Endothelial cell of umbilical vein (primary cell): Measurements from ENCODE around the gene PAPOLA. TPM values are rescaled to one million over a fixed set of nuclear protein-coding genes. Genes with fewer than 3 reads are reported as not detected.

Source experiments
- BruUV-seq: library from RNA; stranded (reverse); fragments of 400-500 nt; replicated peaks from 2 replicates; lab custom pipeline; 2021; lab: Mats Ljungman, UMichigan
- CTCF ChIA-PET: fragments of 300-600, 350-600 bp; sonication (Branson Sonifier 250); formaldehyde crosslinking; loops from one replicate; lab custom pipeline; 2021; ENCODE audit warnings: antibody characterized with exemption, inconsistent platforms; lab: Charles Lee
- POLR2A ChIA-PET: fragments of 300-600, 350-600 bp; sonication (Branson Sonifier 250); formaldehyde crosslinking; loops from one replicate; lab custom pipeline; 2021; ENCODE audit warnings: antibody characterized with exemption, inconsistent platforms; lab: Charles Lee
- DNase-seq: peaks from one replicate; pipeline ENCODE4 v3.0.0-alpha.2; 2011; ENCODE audit warnings: low read depth, low spot score
- FAIRE-seq: peaks from 2 replicates; lab custom pipeline; 2011; peaks lifted over from hg19 to GRCh38; lab: Jason Lieb, UNC
- H2AFZ ChIP-seq: 2 replicates; pipeline ENCODE4 v1.6.0; 2012; ENCODE audit warnings: low read depth, low read length, control low read depth, inconsistent platforms
- H3K27ac ChIP-seq: 2 replicates; pipeline ENCODE4 v1.5.1; 2011; ENCODE audit warnings: low read depth, mild to moderate bottlenecking, control low read depth, low read length, moderate library complexity; ENCODE audit not compliant: insufficient read depth
- H3K27me3 ChIP-seq, 2 experiments: 2 replicates each; pipeline versions ENCODE4 v1.6.0 to v1.6.1; 2011; ENCODE audit warnings: low read length in 2 of 2, mixed read lengths in 1 of 2; ENCODE audit not compliant: control insufficient read depth in 2 of 2, insufficient read depth in 2 of 2
- H3K36me3 ChIP-seq, 2 experiments: 2 replicates in 1 of 2; 3 replicates in 1 of 2; pipeline ENCODE4 v1.5.1; 2011; ENCODE audit warnings: low read length in 2 of 2, mild to moderate bottlenecking in 1 of 2, moderate library complexity in 1 of 2; ENCODE audit not compliant: control insufficient read depth in 2 of 2, insufficient read depth in 2 of 2; ENCODE audit errors: extremely low read depth in 1 of 2
- H3K4me1 ChIP-seq: 3 replicates; pipeline ENCODE4 v1.5.1; 2011; ENCODE audit warnings: mild to moderate bottlenecking, low read length; ENCODE audit not compliant: control insufficient read depth, insufficient read depth; ENCODE audit errors: extremely low read depth
- H3K4me2 ChIP-seq: 2 replicates; pipeline ENCODE4 v1.6.1; 2011; ENCODE audit warnings: low read length, control low read depth, mixed read lengths; ENCODE audit not compliant: insufficient read depth
- H3K4me3 ChIP-seq, 3 experiments: fragments of 200-600 bp in 1 of 3; sonication (generic), shearing (Covaris generic) in 1 of 3; replicated peaks in 1 of 3; 2 replicates each; pipeline ENCODE4 v1.5.1; 2011 to 2016; ENCODE audit warnings: control low read depth in 3 of 3, low read length in 3 of 3, mild to moderate bottlenecking in 2 of 3, inconsistent platforms in 1 of 3, low read depth in 1 of 3, moderate library complexity in 1 of 3; ENCODE audit not compliant: insufficient read depth in 1 of 3
- H3K79me2 ChIP-seq: 2 replicates; pipeline ENCODE4 v1.6.0; 2012; ENCODE audit warnings: low read length, inconsistent platforms; ENCODE audit not compliant: control insufficient read depth, insufficient read depth
- H3K9ac ChIP-seq: replicated peaks from 2 replicates; pipeline ENCODE3; 2011; ENCODE audit warnings: low read length, control low read depth; ENCODE audit not compliant: insufficient read depth; ENCODE audit errors: extremely low read depth
- H3K9me1 ChIP-seq: replicated peaks from 3 replicates; pipeline ENCODE4 v1.6.0; 2011; ENCODE audit warnings: mild to moderate bottlenecking, low read length; ENCODE audit not compliant: control insufficient read depth, insufficient read depth; ENCODE audit errors: extremely low read depth
- H3K9me3 ChIP-seq: replicated peaks from 2 replicates; pipeline ENCODE4 v1.5.1; 2012; ENCODE audit warnings: low read length, inconsistent platforms; ENCODE audit not compliant: control insufficient read depth, insufficient read depth
- H4K20me1 ChIP-seq: replicated peaks from 2 replicates; pipeline ENCODE3; 2011; ENCODE audit warnings: mild to moderate bottlenecking, low read length; ENCODE audit not compliant: control insufficient read depth, insufficient read depth; ENCODE audit errors: extremely low read depth
- EZH2 ChIP-seq: IDR thresholded peaks from 2 replicates; pipeline ENCODE4 v1.6.1; 2012; ENCODE audit warnings: borderline replicate concordance, low read depth, mild to moderate bottlenecking, moderate library complexity, low read length, inconsistent platforms; ENCODE audit not compliant: severe bottlenecking
- FOS ChIP-seq: IDR thresholded peaks from 2 replicates; pipeline ENCODE4 v1.6.1; 2011; ENCODE audit warnings: mild to moderate bottlenecking, low read length, moderate library complexity, borderline replicate concordance; ENCODE audit not compliant: insufficient read depth
- GATA2 ChIP-seq: IDR thresholded peaks from 2 replicates; pipeline ENCODE4 v1.7.0; 2011; ENCODE audit warnings: low read depth, mild to moderate bottlenecking, moderate library complexity, mixed read lengths, low read length; ENCODE audit not compliant: insufficient read length, insufficient read depth
- JUN ChIP-seq: IDR thresholded peaks from 2 replicates; pipeline ENCODE4 v1.6.1; 2011; ENCODE audit warnings: borderline replicate concordance, low read depth; ENCODE audit not compliant: insufficient read length, insufficient read depth
- MYC ChIP-seq: IDR thresholded peaks from one replicate; pipeline ENCODE4 v1.6.1; 2011; ENCODE audit warnings: mild to moderate bottlenecking, low read depth, low read length
- POLR2A ChIP-seq: IDR thresholded peaks from 2 replicates; pipeline ENCODE4 v1.6.1; 2012; ENCODE audit warnings: low read depth, mild to moderate bottlenecking, control low read depth, low read length
- POLR2AphosphoS5 ChIP-seq: IDR thresholded peaks from 2 replicates; pipeline ENCODE4 v1.6.1; 2012; ENCODE audit warnings: low read depth, mild to moderate bottlenecking, control low read depth, low read length, moderate library complexity; ENCODE audit not compliant: insufficient read depth
- dilution Hi-C: fragments of 300-500 bp; cut with MboI; formaldehyde crosslinking; loops from one replicate; pipeline ENCODE4 v1.15.0; 2019; ENCODE audit warnings: low sequenced_read_pairs; ENCODE audit not compliant: extremely low pct_ligation_motif_present
- intact Hi-C: fragments of 100-400 bp; cut with micrococcal nuclease; formaldehyde crosslinking; loops from one replicate; pipeline ENCODE4 v1.10.0; 2022
- polyA plus RNA-seq, 4 experiments: library from polyadenylated mRNA; depleted of rRNA in 3 of 4; stranded (reverse) in 3 of 4; unstranded in 1 of 4; fragments of >200 nt; gene quantifications; 2 replicates each; pipeline versions ENCODE4 v1.2.1 to v1.2.3, GENCODE V29; 2011 to 2012; ENCODE audit warnings: missing spikeins in 1 of 4
- total RNA-seq: library from RNA; stranded (reverse); gene quantifications from 2 replicates; pipeline ENCODE4 v1.2.3, GENCODE V29; 2021
- TF ChIP-seq, protein P1 (sequence below): IDR thresholded peaks from 2 replicates; pipeline ENCODE4 v1.6.1; 2011; ENCODE audit not compliant: insufficient read depth, insufficient read length
- TF ChIP-seq, protein P2 (sequence below), 2 donors: IDR thresholded peaks; 1 replicate in 1 of 2; 2 replicates in 1 of 2; pipeline ENCODE4 v1.5.1; 2011; ENCODE audit warnings: low read length in 2 of 2, mild to moderate bottlenecking in 2 of 2, moderate library complexity in 2 of 2, control low read depth in 1 of 2, inconsistent platforms in 1 of 2, low read depth in 1 of 2; ENCODE audit not compliant: insufficient read depth in 1 of 2; ENCODE audit errors: extremely low read depth in 1 of 2

PAPOLA gene
- total and polyA plus RNA-seq, 2 donors (not counting 3 experiments of a cell fraction or from before 2014, with no cell fraction given): 75.4 to 184 TPM

DNA sequence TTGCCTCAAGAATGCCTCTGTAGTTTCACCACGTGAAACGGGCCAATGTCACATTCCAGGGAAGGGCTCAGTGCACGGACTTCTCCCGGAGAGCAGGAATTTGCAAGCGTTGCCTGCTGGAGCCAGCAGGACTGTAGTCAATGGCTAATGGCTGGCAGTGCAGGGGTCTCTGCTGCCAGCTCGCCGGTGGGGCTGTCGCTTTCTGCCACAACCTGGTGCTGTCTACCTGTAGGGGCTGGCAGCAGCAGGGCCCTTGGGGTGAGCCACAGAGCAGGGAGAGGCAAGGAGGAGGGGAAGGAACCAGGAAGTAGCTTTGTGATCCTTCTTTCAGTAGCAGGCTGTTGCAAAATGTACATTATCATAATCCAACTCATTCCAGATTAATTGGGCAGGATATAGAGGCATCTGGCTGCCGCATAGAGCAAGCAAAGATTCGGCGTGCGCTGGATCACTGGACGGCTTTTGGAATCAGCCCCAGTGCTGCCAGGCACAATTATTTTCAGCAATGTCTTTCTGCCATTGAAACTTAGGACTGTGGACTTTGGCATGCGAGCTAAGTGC is 114.1 kb downstream of the PAPOLA start:
- no TSS peak for BruUV-seq
- H3K79me2 ChIP-seq: no peaks in the 10 kb centered on the region
- H3K27ac ChIP-seq: no peak overlapping the region
- no peak overlapping the region for H2AFZ ChIP-seq
- FAIRE-seq (no peak), DNase-seq (no peak)
- no peaks in the 10 kb centered on the region for H3K27me3 ChIP-seq
- intact Hi-C loops: no loop called here
- H3K9me1 ChIP-seq: no peaks in the 10 kb centered on the region
- ChIA-PET POLR2A (no interaction called here), CTCF (no interaction called here)
- no peak overlapping the region for H3K4me3 ChIP-seq
- H3K4me2 ChIP-seq: no peak overlapping the region
- H3K9ac ChIP-seq: no peak overlapping the region
- H3K9me3 ChIP-seq: no peaks in the 10 kb centered on the region
- TF ChIP-seq POLR2AphosphoS5 (no peak), POLR2A (no peak), MYC (no peak), EZH2 (no peak), JUN (no peak), GATA2 (no peak), FOS (no peak)
- TF ChIP-seq, protein P1, sequence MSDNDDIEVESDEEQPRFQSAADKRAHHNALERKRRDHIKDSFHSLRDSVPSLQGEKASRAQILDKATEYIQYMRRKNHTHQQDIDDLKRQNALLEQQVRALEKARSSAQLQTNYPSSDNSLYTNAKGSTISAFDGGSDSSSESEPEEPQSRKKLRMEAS: no peak
- TF ChIP-seq, protein P2, sequence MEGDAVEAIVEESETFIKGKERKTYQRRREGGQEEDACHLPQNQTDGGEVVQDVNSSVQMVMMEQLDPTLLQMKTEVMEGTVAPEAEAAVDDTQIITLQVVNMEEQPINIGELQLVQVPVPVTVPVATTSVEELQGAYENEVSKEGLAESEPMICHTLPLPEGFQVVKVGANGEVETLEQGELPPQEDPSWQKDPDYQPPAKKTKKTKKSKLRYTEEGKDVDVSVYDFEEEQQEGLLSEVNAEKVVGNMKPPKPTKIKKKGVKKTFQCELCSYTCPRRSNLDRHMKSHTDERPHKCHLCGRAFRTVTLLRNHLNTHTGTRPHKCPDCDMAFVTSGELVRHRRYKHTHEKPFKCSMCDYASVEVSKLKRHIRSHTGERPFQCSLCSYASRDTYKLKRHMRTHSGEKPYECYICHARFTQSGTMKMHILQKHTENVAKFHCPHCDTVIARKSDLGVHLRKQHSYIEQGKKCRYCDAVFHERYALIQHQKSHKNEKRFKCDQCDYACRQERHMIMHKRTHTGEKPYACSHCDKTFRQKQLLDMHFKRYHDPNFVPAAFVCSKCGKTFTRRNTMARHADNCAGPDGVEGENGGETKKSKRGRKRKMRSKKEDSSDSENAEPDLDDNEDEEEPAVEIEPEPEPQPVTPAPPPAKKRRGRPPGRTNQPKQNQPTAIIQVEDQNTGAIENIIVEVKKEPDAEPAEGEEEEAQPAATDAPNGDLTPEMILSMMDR (IDR thresholded peaks at IDR 0.05; ENCODE audit: extremely low read depth in 1 of 2, insufficient read depth in 1 of 2, low read depth in 1 of 2, low read length in 2 of 2): no peak
- no peaks in the 10 kb centered on the region for H3K4me1 ChIP-seq
- dilution Hi-C loops: no loop called here
- no peaks in the 10 kb centered on the region for H4K20me1 ChIP-seq
- H3K36me3 ChIP-seq: no peaks in the 10 kb centered on the region

Other genes starting within 250 kb of the PAPOLA start
- gene BDKRB1, start 246.2 kb upstream of the PAPOLA start, total RNA-seq: not detected in 2 replicates
- gene BDKRB1, start 246.2 kb upstream of the PAPOLA start, polyA plus RNA-seq: not detected in 2 replicates
- gene ATG2B, start 139.0 kb upstream of the PAPOLA start, total RNA-seq: 17.8 and 18.3 TPM in 2 replicates
- gene ATG2B, start 139.0 kb upstream of the PAPOLA start, polyA plus RNA-seq: 4.9 and 5.9 TPM in 2 replicates
- gene GSKIP, start 138.9 kb upstream of the PAPOLA start, total RNA-seq: 15.9 and 20.2 TPM in 2 replicates
- gene GSKIP, start 138.9 kb upstream of the PAPOLA start, polyA plus RNA-seq: 7.7 and 9.2 TPM in 2 replicates
- gene AK7, start 110.3 kb upstream of the PAPOLA start, total RNA-seq: 0.49 and 0.83 TPM in 2 replicates
- gene AK7, start 110.3 kb upstream of the PAPOLA start, polyA plus RNA-seq: 0.18 and 0.51 TPM in 2 replicates